Activated naive CD4-positive, alpha-beta T cell treated with anti-CD3 and anti-CD28 coated beads for 36 hours (primary cell): ENCODE measurements around the gene MUC12. TPM values are rescaled to one million over a fixed set of nuclear protein-coding genes. Genes with fewer than 3 reads are reported as not detected.
A peak's percentile ranks its signal among the peaks of the same experiment; 100 is the strongest.
"Not testable (repeated sequence)": the region's sequence is repeated elsewhere in the genome, so short reads cannot be mapped to it uniquely, and the experiment has no call there.

Experiments used
- CTCF ChIA-PET: fragments of 350-600 bp; sonication (Branson Sonifier 250); formaldehyde crosslinking; loops from one replicate; lab custom pipeline; 2021; ENCODE audit warnings: antibody characterized with exemption; lab: Charles Lee
- DNase-seq: peaks from one replicate; pipeline ENCODE4 v3.0.0-alpha.2; 2020
- H3K27ac Mint-ChIP-seq: one replicate; pipeline ENCODE4 v1.8.0; 2021; ENCODE audit warnings: mild to moderate bottlenecking, mixed read lengths
- H3K27me3 Mint-ChIP-seq: one replicate; pipeline ENCODE4 v1.8.0; 2021; ENCODE audit warnings: low read depth, mixed read lengths
- H3K36me3 Mint-ChIP-seq: one replicate; pipeline ENCODE4 v1.8.0; 2021; ENCODE audit warnings: low read depth, mixed read lengths
- H3K4me1 Mint-ChIP-seq: one replicate; pipeline ENCODE4 v1.8.0; 2021; ENCODE audit warnings: low read depth, mixed read lengths
- H3K4me3 Mint-ChIP-seq: one replicate; pipeline ENCODE4 v1.8.0; 2021; ENCODE audit warnings: mild to moderate bottlenecking, moderate library complexity, mixed read lengths
- H3K9me3 Mint-ChIP-seq: one replicate; pipeline ENCODE4 v1.8.0; 2021; ENCODE audit warnings: mixed read lengths
- intact Hi-C: fragments of 100-400 bp; cut with micrococcal nuclease; formaldehyde crosslinking; loops from one replicate; pipeline ENCODE4 v1.15.1; 2023
- total RNA-seq, 2 experiments: library from RNA; stranded (reverse); gene quantifications; one replicate each; pipeline ENCODE4 v1.2.3, GENCODE V29; 2021

MUC12 gene
- total RNA-seq, 2 experiments from 2014 or later, result not detected

GRCh38 chr7:101058355-101058754, 89.0 kb downstream of the MUC12 start:
- H3K4me1 Mint-ChIP-seq, result peaks cover 4% of the 10 kb centered on the region
- peak; percentile 68 for DNase-seq
- H3K27me3 Mint-ChIP-seq, result peaks cover 32% of the 10 kb centered on the region
- H3K4me3 Mint-ChIP-seq, result no peak overlapping the region
- intact Hi-C loops, result loop anchor here (2.0 kb wide), 1 partner anchor 260 kb away; no protein-coding TSS in a partner anchor
- H3K9me3 Mint-ChIP-seq, result no peaks in the 10 kb centered on the region
- CTCF ChIA-PET, result interaction anchor here (0.6 to 2.6 kb wide), 15 partner anchors 11 to 216 kb away, joined by 3 to 20 read pairs (median 4); partner anchors contain the start of genes ACHE, PLOD3, TRIM56 and UFSP1
- no peak overlapping the region for H3K27ac Mint-ChIP-seq
- H3K36me3 Mint-ChIP-seq, result no peaks in the 10 kb centered on the region

- Mint-ChIP-seq H3K4me1 (peaks cover 4% of the 10 kb centered on the region), H3K4me3 (no peak overlapping the region), H3K36me3 (no peaks in the 10 kb centered on the region), H3K9me3 (no peaks in the 10 kb centered on the region), H3K27ac (no peak overlapping the region), H3K27me3 (peaks cover 35% of the 10 kb centered on the region)
- CTCF ChIA-PET, result interaction anchor here (0.7 to 2.6 kb wide), 9 partner anchors 9 to 471 kb away, joined by 3 to 20 read pairs (median 4); partner anchors contain the start of genes ACHE and PLOD3
- intact Hi-C loops, result loop anchor here (1.0 to 2.0 kb wide), 3 partner anchors 93 to 261 kb away; partner anchors contain the start of gene ACHE
- DNase-seq, result no peak
Measured at GRCh38 chr7:101059620-101059942, 90.2 kb downstream of the MUC12 start.

GRCh38 chr7:101060992-101061391, 91.6 kb downstream of the MUC12 start:
- no peak for DNase-seq
- CTCF ChIA-PET, result interaction anchor here (1.8 kb wide), 1 partner anchor 167 kb away, joined by 7 read pairs; no protein-coding TSS in a partner anchor
- no peaks in the 10 kb centered on the region for H3K9me3 Mint-ChIP-seq
- H3K4me1 Mint-ChIP-seq, result peaks cover 4% of the 10 kb centered on the region
- H3K27ac Mint-ChIP-seq, result no peak overlapping the region
- H3K27me3 Mint-ChIP-seq, result peaks cover 40% of the 10 kb centered on the region
- H3K4me3 Mint-ChIP-seq, result no peak overlapping the region
- H3K36me3 Mint-ChIP-seq, result no peaks in the 10 kb centered on the region
- intact Hi-C loops, result no loop called here

GRCh38 chr7:101064176-101064550, 94.8 kb downstream of the MUC12 start:
- intact Hi-C loops, H3K4me3 Mint-ChIP-seq, H3K27ac Mint-ChIP-seq, DNase-seq, H3K36me3 Mint-ChIP-seq, H3K9me3 Mint-ChIP-seq, H3K4me1 Mint-ChIP-seq: not testable (repeated sequence)
- H3K27me3 Mint-ChIP-seq, result peaks cover 30% of the 10 kb centered on the region
- CTCF ChIA-PET, result interaction anchor here (0.8 to 2.0 kb wide), 2 partner anchors 14 to 166 kb away, joined by 3 to 4 read pairs; no protein-coding TSS in a partner anchor

GRCh38 chr7:101065162-101065561, 95.8 kb downstream of the MUC12 start:
- H3K4me3 Mint-ChIP-seq, H3K27ac Mint-ChIP-seq, intact Hi-C loops, H3K4me1 Mint-ChIP-seq, H3K9me3 Mint-ChIP-seq, DNase-seq, H3K36me3 Mint-ChIP-seq: not testable (repeated sequence)
- CTCF ChIA-PET, result interaction anchor here (0.6 to 2.0 kb wide), 2 partner anchors 127 to 167 kb away, joined by 3 to 4 read pairs; no protein-coding TSS in a partner anchor
- peaks cover 27% of the 10 kb centered on the region for H3K27me3 Mint-ChIP-seq

GRCh38 chr7:101066141-101066832, 96.9 kb downstream of the MUC12 start:
- H3K4me1 Mint-ChIP-seq, result no peaks in the 10 kb centered on the region
- no peaks in the 10 kb centered on the region for H3K9me3 Mint-ChIP-seq
- no peak overlapping the region for H3K4me3 Mint-ChIP-seq
- H3K27me3 Mint-ChIP-seq, result peaks cover 23% of the 10 kb centered on the region
- no peak for DNase-seq
- H3K36me3 Mint-ChIP-seq, result no peaks in the 10 kb centered on the region
- intact Hi-C loops, result no loop called here
- H3K27ac Mint-ChIP-seq, result no peak overlapping the region
- CTCF ChIA-PET, result interaction anchor here (1.1 kb wide), 2 partner anchors 14 to 265 kb away, joined by 3 to 4 read pairs; no protein-coding TSS in a partner anchor

- DNase-seq, result no peak
- H3K27me3 Mint-ChIP-seq, result peaks cover 20% of the 10 kb centered on the region
- no peaks in the 10 kb centered on the region for H3K36me3 Mint-ChIP-seq
- intact Hi-C loops, result no loop called here
- H3K9me3 Mint-ChIP-seq, result no peaks in the 10 kb centered on the region
- no peak overlapping the region for H3K4me3 Mint-ChIP-seq
- H3K27ac Mint-ChIP-seq, result no peak overlapping the region
- CTCF ChIA-PET, result interaction anchor here (1.1 kb wide), 2 partner anchors 13 to 266 kb away, joined by 3 to 4 read pairs; no protein-coding TSS in a partner anchor
- H3K4me1 Mint-ChIP-seq, result no peaks in the 10 kb centered on the region
Measured at GRCh38 chr7:101066833-101067177, 97.4 kb downstream of the MUC12 start.

- Mint-ChIP-seq H3K36me3 (no peaks in the 10 kb centered on the region), H3K27ac (no peak overlapping the region), H3K27me3 (peaks cover 20% of the 10 kb centered on the region), H3K4me3 (no peak overlapping the region), H3K9me3 (no peaks in the 10 kb centered on the region), H3K4me1 (no peaks in the 10 kb centered on the region)
- DNase-seq, result no peak
- intact Hi-C loops, result no loop called here
- CTCF ChIA-PET, result no interaction called here
Measured at GRCh38 chr7:101068401-101068800, 99.0 kb downstream of the MUC12 start.

Other genes with a start within 250 kb of the MUC12 start
- not detected for gene EPO, start 249.1 kb upstream of the MUC12 start, total RNA-seq
- not detected for gene ZAN, start 236.0 kb upstream of the MUC12 start, total RNA-seq
- gene EPHB4, start 142.0 kb upstream of the MUC12 start, total RNA-seq, result 1 to 10 TPM; 5.9 to 6.0 TPM
- gene SLC12A9, start 116.9 kb upstream of the MUC12 start, total RNA-seq, result 10 to 100 TPM; 10.1 to 10.5 TPM
- gene TRIP6, start 102.2 kb upstream of the MUC12 start, total RNA-seq, result 10 to 100 TPM; 19.8 to 21.0 TPM
- 100 to 1,000 TPM; 166 to 169 TPM for gene SRRT, start 94.5 kb upstream of the MUC12 start, total RNA-seq
- 1 to 10 TPM in 1 of 2 experiments, under 1 TPM in 1; 0.64 to 1.4 TPM for gene UFSP1, start 79.8 kb upstream of the MUC12 start, total RNA-seq
- not detected for gene ACHE, start 73.7 kb upstream of the MUC12 start, total RNA-seq
- gene MUC3A, start 20.0 kb upstream of the MUC12 start, total RNA-seq, result not detected
- not detected for gene MUC17, start 50.5 kb downstream of the MUC12 start, total RNA-seq
- gene TRIM56, start 115.9 kb downstream of the MUC12 start, total RNA-seq, result 10 to 100 TPM; 41.4 to 41.7 TPM
- under 1 TPM in 1 of 2 experiments, not detected in 1; 0.07 TPM for gene SERPINE1, start 157.5 kb downstream of the MUC12 start, total RNA-seq
- 10 to 100 TPM; 40.6 to 43.5 TPM for gene AP1S1, start 184.9 kb downstream of the MUC12 start, total RNA-seq
- not detected for gene VGF, start 196.0 kb downstream of the MUC12 start, total RNA-seq
- gene NAT16, start 210.7 kb downstream of the MUC12 start, total RNA-seq, result not detected
- not detected for gene MOGAT3, start 231.5 kb downstream of the MUC12 start, total RNA-seq
- 10 to 100 TPM; 18.8 to 19.7 TPM for gene PLOD3, start 248.0 kb downstream of the MUC12 start, total RNA-seq
- 10 to 100 TPM; 31.7 to 35.3 TPM for gene ZNHIT1, start 248.6 kb downstream of the MUC12 start, total RNA-seq